A204.1 (cell line): ENCODE measurements around the gene PGM2.
"Not testable (repeated sequence)": the region's sequence is repeated elsewhere in the genome, so short reads cannot be mapped to it uniquely, and the experiment has no call there.

Experiments
- FAIRE-seq: peaks from 2 replicates; lab custom pipeline; 2012; peaks lifted over from hg19 to GRCh38; lab: Jason Lieb, UNC

The PGM2 gene

DNA sequence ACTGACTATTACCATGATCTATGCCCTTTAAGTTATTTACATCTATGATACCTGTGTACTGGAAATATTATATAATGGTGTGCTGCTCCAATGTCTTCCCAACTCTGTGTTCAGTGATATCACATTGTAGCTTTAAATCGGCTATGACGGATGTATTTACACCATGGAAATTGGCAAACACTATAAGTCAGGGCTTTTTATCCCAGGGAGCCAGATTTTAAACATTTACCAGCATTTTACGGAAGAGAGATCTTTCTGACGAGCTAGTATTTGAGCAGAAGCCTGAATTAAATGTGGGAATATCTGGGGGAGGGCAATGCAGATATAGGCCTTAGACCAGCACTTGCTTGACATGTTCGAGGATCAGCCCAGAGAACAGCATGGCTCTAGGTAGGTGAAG lies 7.7 kb upstream of the PGM2 start:
- FAIRE-seq = no peak

DNA sequence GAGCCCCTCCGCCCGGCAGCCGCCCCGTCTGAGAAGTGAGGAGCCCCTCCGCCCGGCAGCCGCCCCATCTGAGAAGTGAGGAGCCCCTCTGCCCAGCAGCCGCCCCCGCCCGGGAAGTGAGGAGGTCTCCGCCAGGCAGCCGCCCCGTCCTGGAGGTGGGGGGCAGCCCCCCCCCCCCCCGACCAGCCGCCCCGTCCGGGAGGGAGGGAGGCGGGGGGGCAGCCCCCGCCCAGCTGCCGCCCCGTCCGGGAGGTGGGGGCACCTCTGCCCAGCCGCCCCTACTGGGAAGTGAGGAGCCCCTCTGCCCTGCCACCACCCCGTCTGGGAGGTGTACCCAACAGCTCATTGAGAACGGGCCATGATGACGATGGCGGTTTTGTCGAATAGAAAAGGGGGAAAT lies 6.0 kb upstream of the PGM2 start:
- not testable (repeated sequence) for FAIRE-seq

DNA sequence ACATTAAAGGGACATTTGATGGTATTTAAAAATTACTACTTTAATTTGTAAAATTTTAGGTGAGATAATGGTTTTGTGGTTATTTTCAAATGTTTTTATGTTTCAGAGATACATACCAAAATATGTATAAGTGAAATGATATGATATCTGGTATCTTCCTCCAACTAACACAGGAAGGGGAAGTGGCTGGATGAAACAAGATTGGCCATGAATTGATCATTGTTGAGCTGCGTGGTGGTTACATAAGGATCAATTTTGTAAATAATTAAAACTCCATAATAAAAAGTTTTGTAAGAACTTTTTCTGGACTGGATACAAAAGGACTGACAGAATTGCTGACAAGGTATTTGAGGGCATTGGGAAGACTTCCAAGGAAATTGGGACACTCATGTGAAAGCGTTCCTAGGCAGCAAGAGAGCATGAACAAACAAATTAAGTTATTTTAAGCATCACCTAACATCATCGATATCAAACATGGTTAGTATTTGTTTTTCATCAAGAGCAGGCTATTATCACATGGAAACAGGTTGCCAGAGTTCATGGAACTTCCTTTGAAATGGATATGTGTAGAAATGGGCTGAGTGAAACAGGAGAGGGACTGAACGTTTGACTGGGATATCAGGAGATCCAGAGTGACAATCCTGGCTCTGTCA lies 4.4 kb upstream of the PGM2 start:
- no peak for FAIRE-seq

DNA sequence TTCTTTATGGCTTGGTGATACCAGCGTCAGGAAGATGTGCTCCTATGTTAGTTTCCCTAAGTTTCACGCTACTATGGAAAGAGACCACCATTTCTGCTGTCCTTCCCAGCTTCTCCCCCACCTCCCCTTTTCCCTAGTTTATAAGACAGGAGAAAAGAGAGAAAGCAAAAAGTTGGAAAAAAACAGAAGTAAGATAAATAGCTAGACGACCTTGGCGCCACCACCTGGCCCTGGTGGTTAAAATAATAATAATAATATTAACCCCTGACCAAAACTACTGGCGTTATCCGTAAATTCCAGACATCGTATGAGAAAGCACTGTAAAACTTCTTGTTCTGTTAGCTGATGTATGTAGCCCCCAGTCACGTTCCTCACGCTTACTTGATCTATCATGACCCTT lies 985 bp upstream of the PGM2 start:
- FAIRE-seq = not testable (repeated sequence)

DNA sequence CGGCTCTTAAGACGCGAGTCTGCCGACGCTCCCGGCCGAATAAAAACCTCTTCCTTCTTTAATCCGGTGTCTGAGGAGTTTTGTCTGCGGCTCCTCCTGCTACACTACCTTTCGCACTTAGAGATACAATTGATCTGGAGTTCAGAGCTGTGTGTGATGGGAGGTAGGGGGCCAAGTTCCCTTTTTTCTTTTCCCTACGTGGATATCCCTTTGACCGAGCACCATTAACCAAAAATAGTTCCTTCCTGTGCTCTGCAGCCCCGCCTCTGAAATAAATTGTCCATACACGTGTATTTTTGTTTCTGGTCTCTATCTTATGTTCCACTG lies 555 bp upstream of the PGM2 start:
- no peak for FAIRE-seq

DNA sequence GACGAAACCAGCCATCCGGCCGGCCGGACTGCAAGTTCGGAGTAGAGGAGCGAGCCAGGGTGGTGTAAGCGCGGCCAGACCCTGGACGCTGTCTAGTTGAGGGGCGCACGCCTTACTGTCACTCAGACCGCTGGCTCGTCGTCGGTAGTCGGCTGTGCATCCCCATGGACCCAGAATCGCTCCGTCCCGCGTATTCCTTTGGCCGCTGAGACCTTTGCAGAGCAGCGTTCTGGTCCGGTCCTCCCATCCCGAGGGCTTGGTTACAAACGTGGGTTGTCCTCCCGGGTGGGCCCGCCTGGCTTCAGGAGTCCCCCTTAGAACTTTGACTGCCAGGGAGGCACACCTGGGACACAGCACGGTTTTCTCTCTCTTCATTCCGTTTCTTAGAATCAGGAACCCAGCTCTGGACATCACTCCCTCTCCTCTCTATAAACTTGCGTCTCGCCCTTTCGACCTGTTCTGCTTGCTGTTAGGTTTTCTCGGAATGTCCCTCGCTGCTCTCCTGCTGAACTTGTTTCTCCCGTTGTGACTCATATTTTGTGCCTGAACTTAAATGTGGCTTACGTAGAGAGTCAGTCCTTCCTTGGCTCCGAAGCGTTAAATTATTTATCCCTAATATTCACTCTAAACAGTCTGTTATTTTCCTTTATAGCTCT lies 672 bp downstream of the PGM2 start:
- FAIRE-seq = no peak

DNA sequence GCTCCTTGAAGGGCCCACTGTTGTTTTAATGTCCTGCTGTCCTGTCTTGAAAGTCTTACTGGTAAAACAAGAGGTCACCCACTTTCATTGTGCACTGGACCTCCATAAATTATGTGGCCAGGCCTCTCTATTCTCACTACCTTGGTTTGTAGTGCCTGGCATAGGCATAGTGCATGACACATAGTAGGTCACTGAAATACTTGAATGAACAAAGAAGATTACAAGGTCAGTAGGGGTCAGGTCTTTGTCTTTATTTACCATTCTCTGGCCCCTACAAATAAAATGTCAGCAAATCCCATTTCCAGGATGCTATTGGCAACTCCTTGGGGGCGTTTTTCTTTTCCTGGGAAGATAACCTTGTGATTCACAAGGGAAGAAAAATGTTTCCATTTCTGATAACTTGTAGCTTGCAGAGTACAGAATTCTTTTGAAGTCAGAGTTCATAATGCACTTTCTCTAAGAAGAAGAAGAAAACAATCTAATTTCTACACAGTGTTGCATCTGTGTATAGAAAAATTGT lies 1.4 kb downstream of the PGM2 start:
- FAIRE-seq = no peak

DNA sequence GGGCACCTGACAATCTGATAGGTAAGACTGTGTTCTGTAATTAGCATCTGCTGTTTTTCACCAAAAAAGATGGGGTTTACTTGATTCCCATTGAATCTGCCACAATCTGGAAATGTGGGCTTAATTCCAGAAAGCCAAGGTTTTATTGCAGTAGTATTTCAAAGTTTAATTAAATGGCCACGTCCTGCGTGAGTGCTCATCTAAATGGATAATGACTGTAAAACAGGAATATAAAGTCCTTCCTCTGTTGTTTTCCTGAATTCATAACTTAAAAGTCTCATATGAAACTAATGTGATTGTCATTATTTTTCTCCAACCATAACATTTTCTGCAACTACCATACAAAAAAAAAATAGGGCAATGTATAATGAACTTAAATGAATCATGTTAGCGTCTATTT lies 2.4 kb downstream of the PGM2 start:
- FAIRE-seq = no peak

DNA sequence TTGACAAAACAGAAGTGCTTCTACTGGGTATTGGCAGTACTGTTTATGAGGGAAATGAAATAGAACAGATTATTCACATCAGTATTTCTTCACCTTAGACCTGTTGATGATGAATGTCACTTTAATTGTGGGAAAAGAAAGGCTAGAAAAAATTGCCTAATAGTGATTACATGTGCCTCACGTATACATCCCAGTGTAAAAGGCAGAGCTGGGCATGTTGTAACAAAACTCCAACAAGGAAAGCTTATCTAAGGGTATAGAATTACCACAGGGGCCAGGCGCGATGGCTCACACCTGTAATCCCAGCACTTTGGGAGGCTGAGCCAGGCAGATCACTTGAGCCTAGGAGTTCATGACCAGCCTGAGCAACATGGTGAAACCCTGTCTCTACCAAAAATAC lies 4.2 kb downstream of the PGM2 start:
- FAIRE-seq = no peak

DNA sequence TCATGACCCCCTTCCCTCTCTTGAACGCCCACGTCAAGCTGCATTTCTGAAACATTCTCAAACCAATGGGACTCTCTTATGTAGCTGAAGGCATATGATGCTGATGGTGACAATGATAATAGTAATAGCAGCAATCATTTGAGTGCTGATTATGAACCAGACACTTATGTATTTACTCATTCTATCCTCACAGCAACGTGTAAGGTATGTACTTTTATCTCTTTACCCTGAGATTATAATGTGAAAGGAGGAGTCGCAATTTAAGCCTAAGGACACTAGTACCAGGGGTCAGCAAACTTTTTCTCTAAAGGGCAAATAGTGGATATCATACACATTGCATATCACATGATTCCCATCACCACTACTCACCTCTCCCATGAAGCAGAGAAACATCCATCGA lies 8.5 kb downstream of the PGM2 start:
- FAIRE-seq = no peak

DNA sequence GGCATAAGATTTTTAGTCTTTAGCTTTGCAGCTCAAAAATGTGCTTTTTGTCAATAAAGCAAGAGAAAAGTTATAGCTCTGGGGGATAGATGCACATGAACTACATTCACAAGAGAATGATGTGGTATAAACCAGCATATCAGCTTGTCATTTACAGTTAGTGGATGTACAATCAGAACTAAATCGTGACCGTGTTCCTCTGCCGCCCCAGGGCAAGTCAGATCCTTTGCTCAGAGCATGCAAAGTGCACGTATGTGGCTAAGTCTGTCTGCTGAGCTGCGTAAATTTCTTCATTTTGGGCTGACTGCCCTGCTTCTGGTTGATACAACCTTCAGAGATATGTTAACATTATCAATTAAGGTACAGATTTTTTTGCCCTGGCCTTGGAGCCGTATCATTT lies 9.3 kb downstream of the PGM2 start:
- FAIRE-seq = no peak

DNA sequence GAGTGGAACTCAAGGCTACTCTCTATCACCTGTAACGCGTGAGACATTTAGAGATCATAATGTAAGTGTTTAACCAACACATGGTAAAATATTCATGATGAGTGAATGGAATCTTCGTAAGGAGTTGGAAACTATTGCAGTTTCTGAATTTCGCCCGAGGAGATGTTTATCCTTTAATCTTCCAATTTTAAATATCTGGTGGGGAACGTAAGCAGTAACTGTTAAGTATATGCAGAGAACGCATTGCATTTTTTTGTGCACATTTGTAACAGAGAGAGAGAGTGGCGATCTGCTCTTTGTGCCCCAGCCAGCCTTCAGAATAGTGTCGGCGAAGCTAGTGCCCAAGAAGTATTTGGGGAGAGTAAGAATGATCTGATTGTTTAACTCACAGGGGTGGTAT lies 9.8 kb downstream of the PGM2 start:
- FAIRE-seq = no peak

DNA sequence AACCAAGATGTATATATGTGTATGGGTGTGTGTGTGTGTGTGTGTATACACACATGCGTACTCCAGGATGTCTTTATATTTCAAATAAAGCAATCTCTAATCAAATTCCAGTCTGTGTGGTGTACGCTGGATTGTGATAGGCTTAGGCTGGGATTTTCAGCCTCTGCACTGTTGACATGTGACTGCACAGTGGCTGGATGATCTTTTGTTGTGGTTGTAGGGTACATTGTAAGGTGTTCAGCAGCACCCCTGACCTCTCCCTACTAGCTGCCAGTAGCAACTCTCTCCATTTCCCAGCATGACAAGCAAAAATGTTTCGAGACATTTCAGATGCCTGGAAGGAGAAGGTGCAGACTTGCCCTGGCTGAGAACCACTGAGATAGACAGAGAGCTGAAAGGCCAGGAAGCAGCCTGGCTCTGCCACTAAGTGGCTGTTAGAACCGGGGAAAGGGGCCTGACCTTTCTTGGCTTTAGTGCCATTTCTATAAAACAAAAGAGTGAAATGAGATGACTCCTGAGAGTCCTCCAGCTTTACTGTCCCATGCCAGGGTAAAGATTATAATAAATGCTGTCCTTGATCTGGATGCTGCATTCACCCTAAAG lies 10.5 kb downstream of the PGM2 start:
- FAIRE-seq = no peak

DNA sequence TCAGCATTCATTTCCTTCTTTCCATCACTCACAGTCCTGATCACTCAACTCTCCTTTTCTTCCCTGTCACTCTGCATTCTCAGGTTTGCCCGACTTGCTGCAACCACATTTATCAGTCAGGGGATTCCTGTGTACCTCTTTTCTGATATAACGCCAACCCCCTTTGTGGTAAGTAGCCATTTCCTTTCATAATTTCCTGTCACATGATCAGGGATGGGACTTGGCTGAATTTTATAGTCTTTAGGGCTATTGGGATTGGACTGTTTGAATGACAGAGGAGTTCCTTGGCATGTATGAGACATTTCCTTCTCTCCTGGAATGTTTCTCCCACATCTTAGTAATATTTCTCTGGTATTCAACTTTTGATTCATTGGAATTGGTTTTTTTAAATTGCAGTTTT lies 11.0 kb downstream of the PGM2 start:
- FAIRE-seq = no peak

DNA sequence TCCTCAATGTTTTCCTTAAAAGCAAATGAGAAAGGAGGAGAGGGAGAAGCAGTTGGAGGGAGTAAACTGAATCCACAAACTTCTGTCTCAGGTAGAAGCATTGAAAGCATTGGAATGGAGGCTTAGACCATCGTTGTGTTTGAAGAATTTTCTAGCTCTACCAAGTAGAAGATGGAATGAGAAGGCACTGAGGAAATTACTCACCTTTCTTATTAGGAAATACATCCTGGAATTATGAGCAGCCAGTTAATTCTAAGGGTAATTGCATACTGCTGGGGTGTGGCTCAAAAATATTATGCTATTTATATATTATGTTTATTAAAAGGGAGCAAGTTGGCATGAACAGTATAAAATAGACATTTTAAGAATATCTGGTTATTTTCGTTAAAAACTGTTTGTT lies 12.9 kb downstream of the PGM2 start:
- FAIRE-seq = no peak

DNA sequence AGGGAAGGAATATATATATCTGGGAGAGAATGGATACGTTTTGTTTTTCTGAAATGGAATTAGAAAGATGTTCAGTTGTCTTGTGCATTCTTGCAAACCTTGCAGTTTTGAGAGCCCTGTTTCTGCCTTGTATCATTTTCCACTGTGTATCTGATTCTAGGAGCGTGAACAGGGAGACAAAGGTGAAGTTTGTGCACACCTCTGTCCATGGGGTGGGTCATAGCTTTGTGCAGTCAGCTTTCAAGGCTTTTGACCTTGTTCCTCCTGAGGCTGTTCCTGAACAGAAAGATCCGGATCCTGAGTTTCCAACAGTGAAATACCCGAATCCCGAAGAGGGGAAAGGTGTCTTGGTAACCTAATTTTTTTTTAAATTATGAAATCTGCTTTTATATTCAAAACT lies 17.7 kb downstream of the PGM2 start:
- no peak for FAIRE-seq

DNA sequence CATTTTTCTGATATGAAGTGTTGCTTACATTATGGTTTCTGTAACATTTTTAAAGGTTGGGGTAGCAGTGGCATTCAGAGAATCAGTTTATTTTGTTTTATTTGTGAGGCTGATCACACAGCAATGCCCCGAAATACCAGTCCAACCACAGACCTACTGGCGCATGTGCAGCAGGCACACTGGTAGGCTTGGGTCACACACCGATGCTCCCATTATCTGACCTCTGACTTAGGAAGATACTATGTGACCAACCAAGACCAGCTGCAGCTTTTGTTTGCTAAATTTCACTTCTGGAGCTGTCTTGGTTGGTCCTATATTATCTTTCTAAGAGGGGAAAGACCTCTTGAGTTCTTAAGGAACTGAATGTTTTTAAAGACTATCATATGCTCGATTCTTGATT lies 18.7 kb downstream of the PGM2 start:
- no peak for FAIRE-seq

DNA sequence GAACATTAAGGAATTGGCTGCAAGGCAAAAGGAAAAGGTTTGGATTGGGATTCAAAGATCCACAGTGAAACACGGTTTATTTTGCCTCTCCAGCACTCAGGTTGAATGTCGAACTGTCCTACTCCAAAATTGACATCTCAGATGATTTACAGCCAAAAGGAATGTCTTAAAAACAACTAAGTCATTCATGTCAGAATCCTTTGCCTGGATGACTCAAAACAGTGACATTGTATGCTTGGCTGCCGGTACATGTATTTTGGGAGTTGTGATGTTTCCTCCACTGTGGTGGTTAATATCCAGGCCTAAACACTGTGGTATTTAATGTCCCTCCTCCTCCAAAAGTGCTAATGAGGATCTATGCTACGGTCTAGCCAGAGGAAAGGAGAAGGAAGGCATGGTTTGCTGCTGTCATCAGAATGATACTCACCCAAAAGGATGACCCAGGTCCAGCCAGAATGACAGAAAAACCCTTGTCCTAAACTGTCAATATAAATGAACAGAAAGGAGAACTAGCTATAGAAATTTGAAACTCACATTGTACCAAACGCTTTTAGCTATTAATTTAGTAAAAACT lies 20.9 kb downstream of the PGM2 start:
- FAIRE-seq = no peak

DNA sequence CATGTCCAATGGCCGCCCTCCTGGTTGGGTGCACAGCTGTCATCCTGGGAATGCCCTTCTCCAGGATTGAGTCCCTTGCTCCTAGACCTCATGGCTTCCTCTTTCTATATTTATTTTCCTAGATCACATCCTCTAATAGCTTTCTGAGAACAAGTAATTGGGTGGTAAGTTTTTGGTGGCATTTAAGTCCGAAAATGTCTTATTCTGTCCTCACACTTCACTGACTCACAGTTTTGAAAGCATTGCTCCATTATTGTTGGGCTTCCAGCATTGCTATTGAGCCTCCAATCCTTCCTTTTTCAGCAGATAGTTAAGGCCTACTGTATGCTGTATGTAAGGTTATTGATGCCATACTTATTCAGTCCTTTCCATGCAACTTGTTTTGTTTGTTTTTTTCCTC lies 25.9 kb downstream of the PGM2 start:
- no peak for FAIRE-seq

DNA sequence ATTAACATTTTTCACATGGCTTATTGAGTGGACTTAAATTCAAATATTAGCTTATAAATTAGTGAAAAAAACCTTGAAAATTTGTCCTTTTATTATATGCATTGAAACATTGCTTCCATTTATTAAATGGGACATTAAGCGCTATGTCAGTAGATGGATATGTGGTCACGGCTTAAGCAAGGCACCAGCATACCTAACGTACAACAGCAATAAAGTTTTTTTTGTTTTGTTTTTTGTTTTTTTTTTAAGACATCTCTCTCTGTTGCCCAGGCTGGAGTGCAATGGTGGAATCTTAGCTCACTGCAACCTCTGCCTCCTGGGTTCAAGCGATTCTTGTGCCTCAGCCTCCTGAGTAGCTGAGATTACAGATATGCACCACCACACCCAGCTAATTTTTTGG lies 31.6 kb downstream of the PGM2 start:
- FAIRE-seq = no peak

DNA sequence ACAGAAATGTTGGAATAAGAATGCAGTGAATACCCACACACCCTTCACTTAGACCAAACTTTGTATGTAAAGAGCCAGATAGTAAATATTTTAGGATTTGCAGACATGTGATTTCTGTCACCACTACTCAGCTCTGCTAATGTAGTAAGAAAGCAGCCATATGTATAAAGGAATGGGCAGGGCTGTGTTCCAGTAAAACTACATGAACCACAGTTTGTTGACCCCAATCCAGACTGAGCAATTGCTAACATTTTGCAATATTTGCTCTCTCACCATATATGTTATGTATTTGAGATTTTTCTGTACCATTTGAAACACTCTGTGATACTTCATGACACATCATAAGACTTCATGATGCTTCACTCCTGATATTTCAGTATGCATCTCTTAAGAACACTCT lies 32.4 kb downstream of the PGM2 start:
- FAIRE-seq = no peak

DNA sequence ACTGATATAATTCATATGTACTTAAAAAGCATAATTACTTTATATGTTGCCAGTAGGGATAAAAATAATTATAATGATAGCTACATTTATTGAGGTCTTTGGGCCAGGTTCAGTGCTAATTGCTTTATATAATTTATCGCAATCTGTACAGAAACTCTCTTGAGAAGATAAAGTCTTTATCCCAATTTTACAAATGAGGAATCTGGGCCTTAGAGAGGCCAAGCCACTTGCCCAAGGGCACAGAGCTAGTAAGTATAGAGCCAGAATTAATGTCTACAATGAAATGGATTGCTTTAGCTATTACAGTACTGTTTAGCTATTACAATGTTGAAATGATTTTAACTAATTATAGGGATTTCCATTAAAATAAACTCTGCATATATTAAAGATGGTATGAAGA lies 33.8 kb downstream of the PGM2 start:
- FAIRE-seq = no peak

DNA sequence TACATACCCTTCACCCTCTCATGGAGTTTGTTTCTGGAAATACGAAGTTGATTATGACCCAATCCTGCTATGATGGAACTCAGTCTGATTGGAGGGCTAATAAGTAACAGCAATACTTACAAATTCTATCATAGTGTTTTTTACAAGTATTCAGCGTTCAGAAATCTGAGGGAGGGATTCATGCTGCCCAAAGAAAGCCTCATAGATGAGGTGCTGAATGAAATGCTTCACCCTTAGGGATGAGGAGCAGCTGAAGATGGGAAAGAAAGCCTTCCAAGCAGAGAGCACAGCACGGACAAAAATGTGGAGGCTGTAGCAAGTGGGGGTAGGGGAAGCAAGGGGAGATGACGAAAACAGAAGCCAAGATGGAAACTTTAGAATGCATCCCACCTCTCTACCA lies 36.5 kb downstream of the PGM2 start:
- FAIRE-seq = no peak

DNA sequence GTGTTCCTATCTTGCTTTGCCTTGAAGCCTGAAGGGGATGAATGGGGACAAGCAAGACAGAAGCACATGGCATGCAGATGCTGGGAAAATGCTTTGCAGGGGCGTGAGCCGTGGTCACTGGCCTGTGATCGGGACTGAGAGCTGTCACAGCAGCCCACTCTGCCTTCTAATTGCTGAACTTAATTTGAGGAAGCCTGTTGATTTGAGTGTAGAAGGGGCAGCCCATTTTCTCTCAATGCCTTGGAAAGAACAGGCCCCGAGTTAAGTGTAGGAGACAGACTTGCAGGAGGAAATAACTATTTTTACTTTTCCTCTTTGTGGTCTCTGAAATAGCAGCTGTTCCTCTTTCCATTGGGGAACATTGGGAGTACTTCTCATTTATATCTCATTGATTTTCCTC lies 38.3 kb downstream of the PGM2 start:
- no peak for FAIRE-seq
